Aorta (tissue), 5 donors: ENCODE results near the gene ITGAD. TPM values are rescaled to one million over a fixed set of nuclear protein-coding genes. Genes with fewer than 3 reads are reported as not detected.

Experiments
- ATAC-seq: fragments of 200-7000 bp; cut with Tn5 transposase; one replicate; pipeline ENCODE4 v1.9.1; 2022; ENCODE audit warnings: moderate library complexity; ENCODE audit not compliant: low FRiP score
- DNase-seq, 2 donors: peaks; one replicate each; pipeline ENCODE4 v3.0.0-alpha.2; 2020
- H3K27ac ChIP-seq, 2 donors: one replicate each; pipeline ENCODE4 v1.5.1; 2013; ENCODE audit warnings: low read length in 2 of 2, mild to moderate bottlenecking in 2 of 2, moderate library complexity in 2 of 2, control low read depth in 1 of 2, inconsistent platforms in 1 of 2, low read depth in 1 of 2
- H3K27me3 ChIP-seq, 2 donors: one replicate each; pipeline ENCODE4 v1.6.1; 2013; ENCODE audit warnings: control low read depth in 1 of 2, low read length in 1 of 2, mild to moderate bottlenecking in 1 of 2, moderate library complexity in 1 of 2; ENCODE audit not compliant: insufficient read depth in 2 of 2, control insufficient read depth in 1 of 2
- H3K36me3 ChIP-seq, 2 donors: one replicate each; pipeline ENCODE4 v1.6.1; 2013; ENCODE audit warnings: control low read depth in 1 of 2, low read length in 1 of 2, mild to moderate bottlenecking in 1 of 2; ENCODE audit not compliant: insufficient read depth in 2 of 2, control insufficient read depth in 1 of 2
- H3K4me1 ChIP-seq, 2 donors: one replicate each; pipeline ENCODE4 v1.6.1; 2013; ENCODE audit warnings: low read length in 2 of 2, control low read depth in 1 of 2, mild to moderate bottlenecking in 1 of 2, moderate library complexity in 1 of 2; ENCODE audit not compliant: insufficient read depth in 2 of 2, control insufficient read depth in 1 of 2
- H3K4me3 ChIP-seq, 2 donors: one replicate each; pipeline ENCODE4 v1.5.1; 2013; ENCODE audit warnings: low read length in 2 of 2, control low read depth in 1 of 2, mild to moderate bottlenecking in 1 of 2
- H3K9me3 ChIP-seq: one replicate; pipeline ENCODE4 v1.6.1; 2013; ENCODE audit warnings: mild to moderate bottlenecking, low read length; ENCODE audit not compliant: control insufficient read depth
- WGBS, 2 donors: extraction: QIAGEN DNeasy Blood & Tissue Kit; methylation state at CpG; one replicate each; pipeline ENCODE4 v1.1.7; 2013; 5-methylcytosine and 5-hydroxymethylcytosine counted together
- intact Hi-C, 2 donors: fragments of 100-400 bp; cut with DNase I; formaldehyde crosslinking; loops; one replicate each; pipeline versions ENCODE4 v1.14.2 to v1.15.0; 2022
- polyA plus RNA-seq, 2 donors: library from polyadenylated mRNA; stranded (reverse); fragments of 200-250 nt; gene quantifications; one replicate each; pipeline ENCODE4 v1.2.3, GENCODE V29; 2013
- total RNA-seq, 2 donors: library from RNA; stranded (reverse); fragmentation: NEBNext Ultra II Directional; extraction: Animal tissue kit (Norgen Biotek cat#: 25700); gene quantifications; one replicate each; pipeline ENCODE4 v1.2.1, GENCODE V29; 2021
- donor health status: healthy with polysubstance abuse.
- donor health status: Bipolar disorder and iron deficiency.
- donor health status: DM: no; HTN: no; CAD: no.
- donor health status: DM: no; HTN: no; CAD: no.
- donor health status: DM: yes; HTN: yes; CAD: no.

The ITGAD gene
- total and polyA plus RNA-seq, 4 donors, result 0.45 to 0.63 (median 0.54) TPM; not detected in 1

- intact Hi-C loops, result no loop called here
- ATAC-seq, result peak; percentile 53
- no peaks in the 10 kb centered on the region for H3K27me3 ChIP-seq
- H3K27ac ChIP-seq, result no peak within 1 kb of the TSS
- H3K36me3 ChIP-seq, result no peaks in the 10 kb centered on the region
- WGBS, 2 donors, result 38 to 46% methylated on average over 10 of the region's 10 CpGs
- no peak within 1 kb of the TSS for H3K4me3 ChIP-seq
- peak; percentile 83 to 85 for DNase-seq
- no peaks in the 10 kb centered on the region for H3K4me1 ChIP-seq
- no peaks in the 10 kb centered on the region for H3K9me3 ChIP-seq
Measured at GRCh38 chr16:31354394-31355291, 38.5 kb upstream of the ITGAD start, which contains the start of gene ITGAX. Gene ITGAX, plus strand, starts transcription at chr16:31355176. Its CDS starts 79 bp downstream, at chr16:31355255.

GRCh38 chr16:31355431-31356100 lies 37.6 kb upstream of the ITGAD start:
- Histone ChIP-seq H3K9me3 (no peaks in the 10 kb centered on the region), H3K27ac (no peak overlapping the region), H3K4me3 (no peak overlapping the region), H3K4me1 (no peaks in the 10 kb centered on the region), H3K36me3 (no peaks in the 10 kb centered on the region), H3K27me3 (no peaks in the 10 kb centered on the region)
- intact Hi-C loops, result no loop called here
- ATAC-seq (no peak), DNase-seq (peak; percentile 37 to 65)
- WGBS, 2 donors, result 76 to 79% methylated on average over 14 of the region's 14 CpGs

GRCh38 chr16:31356566-31357323 lies 36.4 kb upstream of the ITGAD start:
- H3K27ac ChIP-seq, result no peak overlapping the region
- no peak overlapping the region for H3K4me3 ChIP-seq
- no peak for ATAC-seq
- peak; percentile 50 to 73 for DNase-seq
- H3K4me1 ChIP-seq, result no peaks in the 10 kb centered on the region
- no peaks in the 10 kb centered on the region for H3K9me3 ChIP-seq
- H3K36me3 ChIP-seq, result no peaks in the 10 kb centered on the region
- no peaks in the 10 kb centered on the region for H3K27me3 ChIP-seq
- intact Hi-C loops, result no loop called here
- 59 to 64% methylated on average over 27 to 28 of the region's 28 CpGs for WGBS, 2 donors

GRCh38 chr16:31357324-31358109 lies 35.6 kb upstream of the ITGAD start:
- H3K36me3 ChIP-seq, result no peaks in the 10 kb centered on the region
- no peak overlapping the region for H3K27ac ChIP-seq
- WGBS, 2 donors, result 66 to 69% methylated on average over 18 of the region's 18 CpGs
- H3K27me3 ChIP-seq, result no peaks in the 10 kb centered on the region
- H3K4me3 ChIP-seq, result no peak overlapping the region
- H3K9me3 ChIP-seq, result no peaks in the 10 kb centered on the region
- intact Hi-C loops, result no loop called here
- H3K4me1 ChIP-seq, result no peaks in the 10 kb centered on the region
- ATAC-seq (no peak), DNase-seq (peak; percentile 38 to 45)

- WGBS, 2 donors, result 88 to 93% methylated on average over 7 of the region's 7 CpGs
- ATAC-seq, result no peak
- Histone ChIP-seq H3K4me3 (no peak overlapping the region), H3K9me3 (no peaks in the 10 kb centered on the region), H3K4me1 (no peaks in the 10 kb centered on the region), H3K36me3 (no peaks in the 10 kb centered on the region), H3K27ac (no peak overlapping the region), H3K27me3 (no peaks in the 10 kb centered on the region)
- intact Hi-C loops, result no loop called here
- peak; percentile 18 to 32 for DNase-seq
Measured at GRCh38 chr16:31360251-31360650, 32.9 kb upstream of the ITGAD start.

- H3K27me3 ChIP-seq, result no peaks in the 10 kb centered on the region
- WGBS, 2 donors, result 77 to 81% methylated on average over 25 to 28 of the region's 28 CpGs
- H3K27ac ChIP-seq, result no peak overlapping the region
- no peaks in the 10 kb centered on the region for H3K4me1 ChIP-seq
- DNase-seq, result peak; percentile 31 to 57
- H3K36me3 ChIP-seq, result no peaks in the 10 kb centered on the region
- H3K4me3 ChIP-seq, result no peak overlapping the region
- intact Hi-C loops, result no loop called here
- H3K9me3 ChIP-seq, result no peaks in the 10 kb centered on the region
- no peak for ATAC-seq
Measured at GRCh38 chr16:31361201-31362110, 31.7 kb upstream of the ITGAD start.

GRCh38 chr16:31362476-31363405 lies 30.4 kb upstream of the ITGAD start:
- Histone ChIP-seq H3K4me1 (no peaks in the 10 kb centered on the region), H3K9me3 (no peaks in the 10 kb centered on the region), H3K27me3 (no peaks in the 10 kb centered on the region), H3K36me3 (no peaks in the 10 kb centered on the region), H3K27ac (no peak overlapping the region), H3K4me3 (no peak overlapping the region)
- DNase-seq (peak; percentile 32 to 41), ATAC-seq (no peak)
- WGBS, 2 donors, result 78 to 83% methylated on average over 21 to 26 of the region's 26 CpGs
- intact Hi-C loops, result no loop called here
